Measurements from ENCODE around the gene OLA1.

OLA1 gene

GRCh38 chr2:174058026-174058425 lies 190.3 kb downstream of the OLA1 start:
- Histone ChIP-seq H3K36me3 (ENCODE audit: control insufficient read depth, insufficient read depth, low read length) (no peaks in the 10 kb centered on the region), H2BK120ac (ENCODE audit: low read depth, low read length) (no peak overlapping the region), H4K8ac (ENCODE audit: low read depth, low read length) (no peak overlapping the region)

GRCh38 chr2:174054926-174055325 lies 193.4 kb downstream of the OLA1 start:
- H3K79me1 ChIP-seq (ENCODE audit: low read length), result no peaks in the 10 kb centered on the region
- no peak overlapping the region for H2BK5ac ChIP-seq (ENCODE audit: low read length)
- H3K4me3 ChIP-seq (ENCODE audit: low read length), result no peak overlapping the region
- no peaks in the 10 kb centered on the region for H3K36me3 ChIP-seq (ENCODE audit: control insufficient read depth, insufficient read depth, low read length)
- WGBS (ENCODE audit: extremely low coverage, insufficient coverage, low lambda C conversion rate), result no CpG with 5 or more reads among the region's 8 CpGs
- H3K23ac ChIP-seq (ENCODE audit: low read length), result no peak overlapping the region
- no peak overlapping the region for H3K4me2 ChIP-seq (ENCODE audit: low read length)
- no peaks in the 10 kb centered on the region for H3K79me2 ChIP-seq (ENCODE audit: control insufficient read depth, insufficient read depth, low read length)
- H2BK120ac ChIP-seq (ENCODE audit: low read depth, low read length), result no peak overlapping the region
- no peaks in the 10 kb centered on the region for H3K27me3 ChIP-seq (ENCODE audit: insufficient read depth, low read length, poor library complexity)
- no peak overlapping the region for H2BK15ac ChIP-seq (replicated peaks; ENCODE audit: low read depth)
- no peak overlapping the region for H3K56ac ChIP-seq (ENCODE audit: low read length)
- no peak for DNase-seq
- no peak overlapping the region for H3K4ac ChIP-seq (ENCODE audit: low read depth, low read length)
- H3K18ac ChIP-seq (ENCODE audit: low read length), result no peak overlapping the region
- no peak overlapping the region for H2AK5ac ChIP-seq (ENCODE audit: low read length)
- H3K27ac ChIP-seq (ENCODE audit: low read depth, low read length), result no peak overlapping the region
- H4K5ac ChIP-seq (ENCODE audit: low read length), result no peak overlapping the region
- H4K8ac ChIP-seq (ENCODE audit: low read depth, low read length), result no peak overlapping the region
- peaks cover 19% of the 10 kb centered on the region for H3K4me1 ChIP-seq (ENCODE audit: control insufficient read depth, low read depth, low read length)
- no peak overlapping the region for H3K9ac ChIP-seq (ENCODE audit: low read length)

More at GRCh38 chr2:174058026-174058425, 190.3 kb downstream of the OLA1 start:
- H3K4ac ChIP-seq (ENCODE audit: low read depth, low read length), result no peak overlapping the region
- H3K4me2 ChIP-seq (ENCODE audit: low read length), result no peak overlapping the region
- H2BK15ac ChIP-seq (replicated peaks; ENCODE audit: low read depth), result no peak overlapping the region
- no peak overlapping the region for H3K9ac ChIP-seq (ENCODE audit: low read length)
- no peak overlapping the region for H3K4me3 ChIP-seq (ENCODE audit: low read length)
- DNase-seq, result no peak
- WGBS (ENCODE audit: extremely low coverage, insufficient coverage, low lambda C conversion rate), result no CpG with 5 or more reads among the region's 2 CpGs
- no peak overlapping the region for H3K56ac ChIP-seq (ENCODE audit: low read length)
- peaks cover 11% of the 10 kb centered on the region for H3K4me1 ChIP-seq (ENCODE audit: control insufficient read depth, low read depth, low read length)
- H3K23ac ChIP-seq (ENCODE audit: low read length), result no peak overlapping the region
- H4K5ac ChIP-seq (ENCODE audit: low read length), result no peak overlapping the region
- no peak overlapping the region for H2BK5ac ChIP-seq (ENCODE audit: low read length)
- H2AK5ac ChIP-seq (ENCODE audit: low read length), result no peak overlapping the region
- no peak overlapping the region for H3K18ac ChIP-seq (ENCODE audit: low read length)
- H3K79me2 ChIP-seq (ENCODE audit: control insufficient read depth, insufficient read depth, low read length), result no peaks in the 10 kb centered on the region
- H3K27me3 ChIP-seq (ENCODE audit: insufficient read depth, low read length, poor library complexity), result no peaks in the 10 kb centered on the region
- no peaks in the 10 kb centered on the region for H3K79me1 ChIP-seq (ENCODE audit: low read length)
- H3K27ac ChIP-seq (ENCODE audit: low read depth, low read length), result no peak overlapping the region

- Histone ChIP-seq H4K8ac (ENCODE audit: low read depth, low read length) (no peak overlapping the region), H3K18ac (ENCODE audit: low read length) (peak overlapping the region; percentile 54), H3K23ac (ENCODE audit: low read length) (no peak overlapping the region), H3K27me3 (ENCODE audit: insufficient read depth, low read length, poor library complexity) (no peaks in the 10 kb centered on the region), H3K79me1 (ENCODE audit: low read length) (no peaks in the 10 kb centered on the region), H3K4ac (ENCODE audit: low read depth, low read length) (peak overlapping the region; percentile 62), H3K27ac (ENCODE audit: low read depth, low read length) (peak overlapping the region; percentile 59), H2BK5ac (ENCODE audit: low read length) (peak overlapping the region; percentile 81), H3K4me2 (ENCODE audit: low read length) (peak overlapping the region; percentile 25), H4K5ac (ENCODE audit: low read length) (no peak overlapping the region), H3K36me3 (ENCODE audit: control insufficient read depth, insufficient read depth, low read length) (no peaks in the 10 kb centered on the region), H2BK15ac (replicated peaks; ENCODE audit: low read depth) (no peak overlapping the region), H3K4me1 (ENCODE audit: control insufficient read depth, low read depth, low read length) (peaks cover 19% of the 10 kb centered on the region), H2BK120ac (ENCODE audit: low read depth, low read length) (peak overlapping the region; percentile 5), H3K79me2 (ENCODE audit: control insufficient read depth, insufficient read depth, low read length) (no peaks in the 10 kb centered on the region), H2AK5ac (ENCODE audit: low read length) (no peak overlapping the region), H3K56ac (ENCODE audit: low read length) (peak overlapping the region; percentile 75), H3K4me3 (ENCODE audit: low read length) (no peak overlapping the region), H3K9ac (ENCODE audit: low read length) (peak overlapping the region; percentile 38)
- WGBS (ENCODE audit: extremely low coverage, insufficient coverage, low lambda C conversion rate), result no CpG with 5 or more reads among the region's 10 CpGs
- DNase-seq, result peak; percentile 87
Measured at GRCh38 chr2:174053355-174054151, 194.8 kb downstream of the OLA1 start.

GRCh38 chr2:174052584-174052976 lies 195.8 kb downstream of the OLA1 start:
- H3K23ac ChIP-seq (ENCODE audit: low read length), result peak overlapping the region; percentile 52
- H2BK15ac ChIP-seq (replicated peaks; ENCODE audit: low read depth), result no peak overlapping the region
- H4K5ac ChIP-seq (ENCODE audit: low read length), result no peak overlapping the region
- H3K56ac ChIP-seq (ENCODE audit: low read length), result peak overlapping the region; percentile 81
- H3K27ac ChIP-seq (ENCODE audit: low read depth, low read length), result peak overlapping the region; percentile 22
- no peaks in the 10 kb centered on the region for H3K27me3 ChIP-seq (ENCODE audit: insufficient read depth, low read length, poor library complexity)
- no peak overlapping the region for H3K4me3 ChIP-seq (ENCODE audit: low read length)
- H2BK5ac ChIP-seq (ENCODE audit: low read length), result peak overlapping the region; percentile 16
- no peak overlapping the region for H2AK5ac ChIP-seq (ENCODE audit: low read length)
- H3K18ac ChIP-seq (ENCODE audit: low read length), result peak overlapping the region; percentile 85
- no peak overlapping the region for H2BK120ac ChIP-seq (ENCODE audit: low read depth, low read length)
- H3K4me1 ChIP-seq (ENCODE audit: control insufficient read depth, low read depth, low read length), result peaks cover 20% of the 10 kb centered on the region
- H3K79me1 ChIP-seq (ENCODE audit: low read length), result no peaks in the 10 kb centered on the region
- no peaks in the 10 kb centered on the region for H3K79me2 ChIP-seq (ENCODE audit: control insufficient read depth, insufficient read depth, low read length)
- no peaks in the 10 kb centered on the region for H3K36me3 ChIP-seq (ENCODE audit: control insufficient read depth, insufficient read depth, low read length)
- H4K8ac ChIP-seq (ENCODE audit: low read depth, low read length), result no peak overlapping the region
- no peak overlapping the region for H3K4ac ChIP-seq (ENCODE audit: low read depth, low read length)
- peak; percentile 43 for DNase-seq
- peak overlapping the region; percentile 10 for H3K9ac ChIP-seq (ENCODE audit: low read length)
- peak overlapping the region; percentile 6 for H3K4me2 ChIP-seq (ENCODE audit: low read length)
- no CpG with 5 or more reads among the region's 3 CpGs for WGBS (ENCODE audit: extremely low coverage, insufficient coverage, low lambda C conversion rate)

- Histone ChIP-seq H3K79me2 (ENCODE audit: control insufficient read depth, insufficient read depth, low read length) (no peaks in the 10 kb centered on the region), H3K27ac (ENCODE audit: low read depth, low read length) (peak overlapping the region; percentile 22), H3K4me3 (ENCODE audit: low read length) (no peak overlapping the region), H3K79me1 (ENCODE audit: low read length) (no peaks in the 10 kb centered on the region), H2BK120ac (ENCODE audit: low read depth, low read length) (no peak overlapping the region), H4K8ac (ENCODE audit: low read depth, low read length) (no peak overlapping the region), H3K56ac (ENCODE audit: low read length) (peak overlapping the region; percentile 81), H3K18ac (ENCODE audit: low read length) (peak overlapping the region; percentile 85), H2AK5ac (ENCODE audit: low read length) (no peak overlapping the region), H3K4ac (ENCODE audit: low read depth, low read length) (no peak overlapping the region), H4K5ac (ENCODE audit: low read length) (no peak overlapping the region), H3K27me3 (ENCODE audit: insufficient read depth, low read length, poor library complexity) (no peaks in the 10 kb centered on the region), H2BK15ac (replicated peaks; ENCODE audit: low read depth) (peak overlapping the region; percentile 59), H3K36me3 (ENCODE audit: control insufficient read depth, insufficient read depth, low read length) (no peaks in the 10 kb centered on the region), H3K9ac (ENCODE audit: low read length) (peak overlapping the region; percentile 10), H3K4me2 (ENCODE audit: low read length) (peak overlapping the region; percentile 10), H3K23ac (ENCODE audit: low read length) (peak overlapping the region; percentile 52), H2BK5ac (ENCODE audit: low read length) (peak overlapping the region; percentile 16), H3K4me1 (ENCODE audit: control insufficient read depth, low read depth, low read length) (peaks cover 20% of the 10 kb centered on the region)
- no CpG with 5 or more reads among the region's 13 CpGs for WGBS (ENCODE audit: extremely low coverage, insufficient coverage, low lambda C conversion rate)
- DNase-seq, result peak; percentile 96
Measured at GRCh38 chr2:174051741-174052583, 196.4 kb downstream of the OLA1 start.

Measured in mesendoderm (in vitro differentiated cells).